OCI-LY3 (cell line): ENCODE measurements around the gene TTC4.

Source experiments
- CTCF ChIP-seq: fragments of 200-600, 300-600 bp; sonication (generic); IDR thresholded peaks from 2 replicates; pipeline ENCODE4 v1.5.1; 2014; ENCODE audit warnings: antibody characterized with exemption, low read length, low read depth
- EZH2phosphoT487 ChIP-seq: fragments of 200-600 bp; shearing (Covaris generic); IDR thresholded peaks from 2 replicates; pipeline ENCODE4 v1.6.1; 2018; ENCODE audit warnings: antibody characterized with exemption, mixed run types, low read depth

- TF ChIP-seq CTCF (no peak), EZH2phosphoT487 (no peak)
These were observed 29.5 kb upstream of the TTC4 start for GRCh38 chr1:54686155-54686554.
